Prostate gland (tissue), 2 donors: ENCODE measurements around the gene WDR31. TPM values are rescaled to one million over a fixed set of nuclear protein-coding genes. Genes with fewer than 3 reads are reported as not detected.

Experiments
- DNase-seq: peaks from one replicate; pipeline ENCODE4 v3.0.0-alpha.2; 2019; ENCODE audit warnings: low spot score
- H3K27ac ChIP-seq, 2 donors: fragments of 200-600 bp; sonication (generic); 2 replicates each; pipeline ENCODE4 v1.5.1; 2017 to 2019
- H3K27me3 ChIP-seq: fragments of 200-600 bp; sonication (generic); replicated peaks from 2 replicates; pipeline ENCODE4 v1.5.1; 2019; ENCODE audit not compliant: insufficient read depth
- H3K36me3 ChIP-seq, 2 donors: fragments of 200-600 bp; sonication (generic); 1 replicate in 1 of 2; 2 replicates in 1 of 2; pipeline versions ENCODE4 v1.5.1 to v1.8.1; 2017 to 2019
- H3K4me1 ChIP-seq: fragments of 200-600 bp; sonication (generic); replicated peaks from 2 replicates; pipeline ENCODE4 v1.5.1; 2019
- H3K4me3 ChIP-seq, 2 donors: fragments of 200-600 bp; sonication (generic); 2 replicates each; pipeline ENCODE4 v1.5.1; 2017 to 2019
- H3K9me3 ChIP-seq: fragments of 200-600 bp; sonication (generic); 2 replicates; pipeline ENCODE4 v1.5.1; 2017
- POLR2A ChIP-seq: fragments of 450-650 bp; IDR thresholded peaks from one replicate; pipeline ENCODE4 v1.6.1; 2016; ENCODE audit warnings: antibody characterized with exemption, mild to moderate bottlenecking
- POLR2AphosphoS5 ChIP-seq: sonication (generic); formaldehyde crosslinking; IDR thresholded peaks from one replicate; pipeline ENCODE4 v1.6.1; 2017; ENCODE audit warnings: antibody characterized with exemption
- WGBS: methylation state at CpG from one replicate; pipeline ENCODE4 v1.1.5; 2018; 5-methylcytosine and 5-hydroxymethylcytosine counted together
- intact Hi-C: fragments of 100-400 bp; cut with DNase I; formaldehyde crosslinking; loops from one replicate; pipeline ENCODE4 v1.14.2; 2022
- total RNA-seq, 2 donors: library from RNA; depleted of rRNA; stranded (reverse); fragments of >200 nt; gene quantifications; one replicate each; pipeline ENCODE4 v1.1.0, GENCODE V29; 2016
- TF ChIP-seq, protein P1 (sequence below), 4 experiments: fragments of 200-600 bp in 2 of 4; fragments of 450-650 bp in 2 of 4; sonication (generic) in 2 of 4; IDR thresholded peaks; 1 replicate in 3 of 4; 2 replicates in 1 of 4; pipeline ENCODE4 v1.5.1; 2016 to 2019; ENCODE audit warnings: antibody characterized with exemption in 4 of 4, mild to moderate bottlenecking in 2 of 4, moderate library complexity in 2 of 4

Gene WDR31
- total RNA-seq, 2 donors from 2014 or later: 5.1 to 6.4 TPM

DNA sequence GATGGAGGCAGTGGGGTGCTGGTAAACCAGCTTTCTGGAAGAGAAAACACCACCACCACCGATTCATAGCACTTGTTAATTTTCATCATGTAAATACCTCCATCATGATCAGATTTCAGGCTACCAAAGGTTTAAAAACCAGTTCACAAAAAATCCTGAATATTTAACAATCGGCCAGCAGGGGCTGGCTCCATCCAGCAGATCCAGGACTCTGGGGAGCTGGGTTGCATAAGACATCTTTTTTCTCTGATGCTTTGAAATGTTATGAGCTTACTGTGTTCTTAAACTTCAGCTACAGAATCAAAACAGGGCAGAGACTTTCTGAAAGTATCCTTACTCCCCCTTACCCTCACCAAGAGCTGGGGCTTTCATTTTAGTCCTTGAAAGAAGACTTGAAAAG is 22.3 kb downstream of the WDR31 start:
- no peaks in the 10 kb centered on the region for H3K36me3 ChIP-seq

DNA sequence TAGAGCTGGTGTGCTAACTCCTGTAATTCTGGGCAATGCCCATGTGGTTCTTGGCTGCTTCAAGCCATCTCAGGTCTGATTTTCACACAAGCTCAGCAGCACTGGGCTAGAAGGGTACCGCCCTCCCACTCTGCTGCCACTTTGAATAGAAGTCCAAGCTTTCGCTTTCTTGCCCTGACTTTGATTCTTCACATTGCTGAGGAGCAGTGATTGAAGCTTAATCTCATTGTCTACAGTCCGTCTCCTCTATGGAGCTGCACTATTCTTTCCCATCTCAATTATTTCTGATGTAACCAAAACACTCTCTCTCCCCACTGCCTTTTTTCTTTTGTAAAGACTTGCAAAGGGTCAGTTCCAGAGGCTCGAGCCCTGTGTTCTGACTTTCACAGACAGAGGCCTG is 24.0 kb downstream of the WDR31 start:
- no peak overlapping the region for H3K4me3 ChIP-seq
- no peak for DNase-seq
- H3K9me3 ChIP-seq: no peaks in the 10 kb centered on the region
- H3K27ac ChIP-seq: no peak overlapping the region
- 96% methylated on average over 4 of the region's 4 CpGs for WGBS
- H3K27me3 ChIP-seq: no peaks in the 10 kb centered on the region
- intact Hi-C loops: loop anchor here (10.0 kb wide), 1 partner anchor 89 kb away; the partner anchor contains the start of gene ALAD
- no peaks in the 10 kb centered on the region for H3K4me1 ChIP-seq
- TF ChIP-seq, protein P1, sequence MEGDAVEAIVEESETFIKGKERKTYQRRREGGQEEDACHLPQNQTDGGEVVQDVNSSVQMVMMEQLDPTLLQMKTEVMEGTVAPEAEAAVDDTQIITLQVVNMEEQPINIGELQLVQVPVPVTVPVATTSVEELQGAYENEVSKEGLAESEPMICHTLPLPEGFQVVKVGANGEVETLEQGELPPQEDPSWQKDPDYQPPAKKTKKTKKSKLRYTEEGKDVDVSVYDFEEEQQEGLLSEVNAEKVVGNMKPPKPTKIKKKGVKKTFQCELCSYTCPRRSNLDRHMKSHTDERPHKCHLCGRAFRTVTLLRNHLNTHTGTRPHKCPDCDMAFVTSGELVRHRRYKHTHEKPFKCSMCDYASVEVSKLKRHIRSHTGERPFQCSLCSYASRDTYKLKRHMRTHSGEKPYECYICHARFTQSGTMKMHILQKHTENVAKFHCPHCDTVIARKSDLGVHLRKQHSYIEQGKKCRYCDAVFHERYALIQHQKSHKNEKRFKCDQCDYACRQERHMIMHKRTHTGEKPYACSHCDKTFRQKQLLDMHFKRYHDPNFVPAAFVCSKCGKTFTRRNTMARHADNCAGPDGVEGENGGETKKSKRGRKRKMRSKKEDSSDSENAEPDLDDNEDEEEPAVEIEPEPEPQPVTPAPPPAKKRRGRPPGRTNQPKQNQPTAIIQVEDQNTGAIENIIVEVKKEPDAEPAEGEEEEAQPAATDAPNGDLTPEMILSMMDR (IDR thresholded peaks at IDR 0.05): no peak
- TF ChIP-seq POLR2A (no peak), POLR2AphosphoS5 (no peak)
- H3K36me3 ChIP-seq: no peaks in the 10 kb centered on the region

More for the DNA sequence above, 22.3 kb downstream of the WDR31 start:
- Histone ChIP-seq H3K27me3 (no peaks in the 10 kb centered on the region), H3K4me3 (no peak overlapping the region), H3K27ac (no peak overlapping the region), H3K4me1 (no peaks in the 10 kb centered on the region), H3K9me3 (no peaks in the 10 kb centered on the region)
- intact Hi-C loops: loop anchor here (10.0 kb wide), 1 partner anchor 87 kb away; the partner anchor contains the start of gene ALAD
- WGBS: 52% methylated on average over 2 of the region's 2 CpGs
- no peak for TF ChIP-seq POLR2A
- TF ChIP-seq, protein P1 (IDR thresholded peaks at IDR 0.05): no peak
- TF ChIP-seq POLR2AphosphoS5: no peak
- no peak for DNase-seq

DNA sequence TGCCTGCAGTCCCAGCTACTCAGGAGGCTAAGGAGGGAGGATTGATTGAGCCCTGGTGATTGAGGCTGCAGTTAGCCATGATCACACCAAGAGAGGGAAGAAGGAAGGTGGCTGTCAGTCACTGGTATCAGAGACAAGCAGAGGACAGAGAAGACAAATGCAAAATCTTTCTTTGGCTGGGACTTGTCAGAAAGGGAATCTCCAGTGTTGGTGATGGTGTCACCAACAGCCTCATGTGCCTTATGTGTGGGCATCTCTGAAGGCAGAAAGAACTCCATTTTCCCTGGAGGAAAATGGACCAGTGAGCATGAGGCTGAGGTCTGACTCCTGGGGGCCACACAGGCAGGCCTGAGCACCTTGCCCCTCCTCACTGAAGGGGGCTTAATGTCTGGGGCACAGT is 24.8 kb downstream of the WDR31 start:
- Histone ChIP-seq H3K36me3 (no peaks in the 10 kb centered on the region), H3K4me3 (no peak overlapping the region), H3K27ac (no peak overlapping the region), H3K4me1 (no peaks in the 10 kb centered on the region), H3K9me3 (no peaks in the 10 kb centered on the region), H3K27me3 (no peaks in the 10 kb centered on the region)
- intact Hi-C loops: loop anchor here (10.0 kb wide), 1 partner anchor 90 kb away; the partner anchor contains the start of gene ALAD
- no peak for DNase-seq
- TF ChIP-seq, protein P1 (IDR thresholded peaks at IDR 0.05): no peak
- no peak for TF ChIP-seq POLR2A
- TF ChIP-seq POLR2AphosphoS5: no peak

DNA sequence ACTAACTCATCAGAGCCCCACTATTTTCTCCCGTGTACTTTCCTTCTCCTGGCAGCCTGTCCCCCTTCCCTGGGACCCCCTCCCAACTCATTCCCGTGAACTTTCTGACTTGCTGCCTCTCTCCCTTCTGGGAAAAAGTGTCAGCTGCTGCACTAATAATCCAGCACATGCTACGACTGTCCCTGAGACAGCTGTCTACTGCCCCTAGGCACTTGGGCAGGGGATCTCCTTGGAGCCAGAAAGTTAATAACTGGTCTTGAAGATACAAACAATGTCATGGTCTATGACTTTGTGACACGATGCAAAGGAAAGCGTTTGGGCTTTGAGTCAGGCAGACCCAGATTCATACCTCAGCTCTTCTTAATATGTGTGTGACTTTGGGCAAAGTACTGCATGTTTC is 26.8 kb downstream of the WDR31 start:
- Histone ChIP-seq H3K4me3 (no peak overlapping the region), H3K4me1 (no peaks in the 10 kb centered on the region), H3K27me3 (no peaks in the 10 kb centered on the region), H3K36me3 (no peaks in the 10 kb centered on the region), H3K27ac (no peak overlapping the region), H3K9me3 (no peaks in the 10 kb centered on the region)
- WGBS: 67% methylated on average over 5 of the region's 5 CpGs
- TF ChIP-seq POLR2AphosphoS5 (no peak), POLR2A (no peak)
- TF ChIP-seq, protein P1 (IDR thresholded peaks at IDR 0.05): no peak
- DNase-seq: no peak
- intact Hi-C loops: loop anchor here (10.0 kb wide), 1 partner anchor 92 kb away; the partner anchor contains the start of gene ALAD

DNA sequence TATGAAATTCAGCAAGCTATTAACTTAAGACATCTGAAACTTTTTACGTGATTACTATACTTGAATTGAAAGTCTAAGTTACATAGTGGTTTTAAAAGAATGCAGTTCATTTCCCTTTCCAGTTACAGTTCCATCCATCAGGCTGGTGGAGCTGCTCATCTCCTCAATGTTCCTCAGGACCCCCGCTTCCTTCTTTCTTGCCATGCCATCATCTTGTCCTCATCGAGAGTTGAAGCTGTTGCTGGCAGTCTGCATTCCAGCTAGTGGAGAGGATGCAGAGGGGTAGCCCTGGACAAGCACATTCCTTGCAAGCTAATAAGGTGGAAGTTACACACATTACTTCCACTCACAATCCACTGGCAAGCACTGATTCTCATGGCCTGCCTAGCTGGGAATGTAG is 28.1 kb downstream of the WDR31 start:
- no peaks in the 10 kb centered on the region for H3K36me3 ChIP-seq
- H3K4me1 ChIP-seq: no peaks in the 10 kb centered on the region
- no peaks in the 10 kb centered on the region for H3K9me3 ChIP-seq
- no peak overlapping the region for H3K27ac ChIP-seq
- intact Hi-C loops: loop anchor here (10.0 kb wide), 1 partner anchor 93 kb away; the partner anchor contains the start of gene ALAD
- H3K4me3 ChIP-seq: no peak overlapping the region
- H3K27me3 ChIP-seq: no peaks in the 10 kb centered on the region
- DNase-seq: no peak
- TF ChIP-seq POLR2AphosphoS5: no peak
- TF ChIP-seq, protein P1 (IDR thresholded peaks at IDR 0.05): no peak
- no peak for TF ChIP-seq POLR2A
- 74% methylated on average over 3 of the region's 3 CpGs for WGBS
